Measurements from ENCODE around the gene OR8H2.
"Not testable (repeated sequence)": the region's sequence is repeated elsewhere in the genome, so short reads cannot be mapped to it uniquely, and the experiment has no call there.

The OR8H2 gene

GRCh38 chr11:56103210-56103737 lies at the start of gene OR8H2:
TSS of gene OR8H2 (plus strand) at chr11:56103687. CDS start at chr11:56105043, 1,356 bp downstream.
- DNase-seq, result no peak

DNA sequence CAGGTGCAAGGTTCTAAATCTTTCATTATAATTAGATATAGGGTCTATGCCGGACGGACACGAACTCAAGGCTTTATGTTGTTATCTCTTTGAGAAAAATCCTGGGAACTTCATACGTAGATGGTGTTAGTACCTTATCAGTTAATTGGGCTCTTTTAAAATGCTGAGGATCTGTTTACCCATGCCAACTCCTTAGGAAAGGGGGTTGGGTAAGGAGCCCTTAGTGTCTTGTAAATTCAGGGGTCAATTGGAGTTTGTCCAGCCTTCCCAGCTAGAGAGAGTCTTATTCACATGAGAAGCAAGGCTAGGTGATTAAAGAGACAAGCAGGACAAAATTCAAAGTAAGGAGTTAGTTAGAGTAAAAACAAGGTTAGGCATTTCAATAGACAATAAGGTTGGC lies 47.1 kb upstream of the OR8H2 start:
- DNase-seq, result not testable (repeated sequence)

DNA sequence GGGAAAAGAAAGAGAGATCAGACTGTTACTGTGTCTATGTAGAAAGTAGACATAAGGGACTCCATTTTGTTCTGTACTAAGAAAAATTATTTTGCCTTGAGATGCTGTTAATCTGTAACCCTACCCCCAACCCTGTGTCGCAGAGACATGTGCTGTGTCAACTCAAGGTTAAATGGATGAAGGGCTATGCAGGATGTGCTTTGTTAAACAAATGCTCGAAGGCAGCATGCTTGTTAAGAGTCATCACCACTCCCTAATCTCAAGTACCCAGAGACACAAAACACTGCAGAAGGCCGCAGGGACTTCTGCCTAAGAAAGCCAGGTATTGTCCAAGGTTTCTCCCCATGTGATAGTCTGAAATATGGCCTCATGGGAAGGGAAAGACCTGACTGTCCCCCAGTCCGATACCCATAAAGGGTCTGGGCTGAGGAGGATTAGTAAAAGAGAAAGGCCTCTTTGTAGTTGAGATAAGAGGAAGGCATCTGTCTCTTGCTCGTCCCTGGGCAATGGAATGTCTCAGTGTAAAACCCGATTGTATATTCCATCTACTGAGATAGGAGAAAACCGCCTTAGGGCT lies 45.7 kb upstream of the OR8H2 start:
- DNase-seq, result not testable (repeated sequence)

- not testable (repeated sequence) for DNase-seq
Measured at GRCh38 chr11:56058260-56058780, 45.2 kb upstream of the OR8H2 start.

GRCh38 chr11:56066980-56067379 lies 36.5 kb upstream of the OR8H2 start:
- no peak for DNase-seq

DNA sequence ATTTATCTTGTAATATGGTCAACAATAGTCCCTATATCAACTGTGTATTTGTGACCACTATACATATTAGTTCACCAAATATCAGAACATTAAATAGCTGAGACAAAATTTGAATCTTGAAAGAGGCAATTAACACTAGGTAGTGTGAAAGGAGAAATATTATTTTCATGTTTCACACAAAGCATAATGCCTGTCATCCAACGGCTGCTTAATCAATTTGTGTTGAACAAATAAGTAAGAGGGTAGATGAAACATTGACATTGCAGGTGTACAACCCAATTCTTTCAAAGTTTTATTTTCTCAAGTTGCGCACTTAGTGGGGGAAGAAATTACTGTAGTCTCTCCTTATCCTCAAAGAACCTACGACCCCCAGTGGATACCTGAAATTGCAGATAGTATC lies 13.8 kb upstream of the OR8H2 start:
- no peak for DNase-seq

- DNase-seq, result no peak
Measured at GRCh38 chr11:56093008-56093407, 10.5 kb upstream of the OR8H2 start, which contains the start of gene OR8I2. TSS of gene OR8I2 (plus strand) at chr11:56093308. CDS start at chr11:56093308, 0 bp downstream.

DNA sequence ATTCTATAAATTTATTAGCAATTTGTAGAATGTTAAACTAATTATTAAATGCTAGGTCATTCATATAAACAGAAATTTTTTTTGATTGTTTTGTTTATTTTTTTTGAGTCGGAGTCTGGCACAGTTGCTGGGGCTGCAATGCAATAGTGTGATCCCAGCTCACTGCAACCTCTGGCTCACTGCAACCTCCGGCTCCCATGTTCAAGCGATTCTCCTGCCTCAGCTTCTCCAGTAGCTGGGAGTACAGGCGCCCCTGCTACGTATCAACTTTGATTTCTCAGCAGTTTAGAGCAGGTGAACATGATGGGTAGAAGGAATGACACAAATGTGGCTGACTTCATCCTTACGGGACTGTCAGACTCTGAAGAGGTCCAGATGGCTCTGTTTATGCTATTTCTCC lies 18.6 kb downstream of the OR8H2 start, which contains the start of gene OR8H3:
Gene OR8H3 (plus strand): TSS at position 301 of the 400 bp plus-strand sequence. CDS start 0 bp downstream, at position 301.
- no peak for DNase-seq

DNA sequence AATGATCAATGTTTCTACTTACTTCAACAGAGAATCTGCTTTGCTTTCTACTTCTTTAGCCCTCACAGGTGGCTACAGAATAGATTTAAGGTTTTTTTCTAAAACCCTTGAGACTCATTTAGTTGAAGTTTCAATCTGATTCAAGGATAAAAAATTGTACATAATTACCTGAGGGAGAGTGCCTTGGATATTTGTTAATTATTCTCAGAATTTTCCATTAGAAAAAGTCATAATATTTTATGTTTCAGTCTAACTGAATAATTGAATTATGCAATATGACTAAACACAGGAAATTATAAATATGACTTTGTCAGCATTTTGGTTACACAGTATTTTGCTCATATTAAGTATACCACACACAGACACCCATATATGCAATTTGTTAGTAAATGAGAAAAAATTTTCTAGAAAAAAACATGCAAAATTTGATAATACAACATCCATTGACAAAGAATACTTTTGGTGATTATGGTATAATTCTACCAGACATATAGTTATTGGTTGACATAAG lies 36.7 kb downstream of the OR8H2 start, which contains the start of gene OR8J3:
Gene OR8J3 (minus strand): TSS at position 51 of the 511 bp plus-strand sequence. CDS start 2,483 bp downstream, outside the sequence.
- no peak for DNase-seq

- not testable (repeated sequence) for DNase-seq
Measured at GRCh38 chr11:56143681-56144080, 40.2 kb downstream of the OR8H2 start.

GRCh38 chr11:56151376-56151775 lies 47.9 kb downstream of the OR8H2 start:
- DNase-seq, result no peak

- no peak for DNase-seq
Measured at GRCh38 chr11:56152333-56152732, 48.8 kb downstream of the OR8H2 start.
